IPS-20b (cell line): ENCODE measurements around the gene ARHGAP11B.
"Not testable (repeated sequence)": the region's sequence is repeated elsewhere in the genome, so short reads cannot be mapped to it uniquely, and the experiment has no call there.

Experiments used
- H3K27ac ChIP-seq: one replicate; pipeline ENCODE4 v1.5.1; 2013; ENCODE audit warnings: low read length
- H3K27me3 ChIP-seq: 2 replicates; pipeline ENCODE4 v1.6.1; 2013; ENCODE audit warnings: mild to moderate bottlenecking, low read length, inconsistent platforms; ENCODE audit not compliant: insufficient read depth
- H3K36me3 ChIP-seq: 2 replicates; pipeline ENCODE4 v1.6.1; 2013; ENCODE audit warnings: low read depth, mild to moderate bottlenecking, inconsistent platforms, low read length, moderate library complexity; ENCODE audit not compliant: insufficient read depth
- H3K4me1 ChIP-seq: 2 replicates; pipeline ENCODE4 v1.6.1; 2013; ENCODE audit warnings: mild to moderate bottlenecking, control low read depth, inconsistent platforms, low read length, moderate library complexity; ENCODE audit not compliant: insufficient read depth
- H3K4me3 ChIP-seq: 2 replicates; pipeline ENCODE4 v1.5.1; 2013; ENCODE audit warnings: mild to moderate bottlenecking, low read length, inconsistent platforms
- H3K9ac ChIP-seq: 2 replicates; pipeline ENCODE4 v1.6.1; 2013; ENCODE audit warnings: low read depth, mild to moderate bottlenecking, inconsistent platforms, low read length, moderate library complexity
- H3K9me3 ChIP-seq: 2 replicates; pipeline ENCODE4 v1.6.1; 2013; ENCODE audit warnings: mild to moderate bottlenecking, low read depth, low read length, inconsistent platforms; ENCODE audit not compliant: insufficient read depth

The ARHGAP11B gene

DNA sequence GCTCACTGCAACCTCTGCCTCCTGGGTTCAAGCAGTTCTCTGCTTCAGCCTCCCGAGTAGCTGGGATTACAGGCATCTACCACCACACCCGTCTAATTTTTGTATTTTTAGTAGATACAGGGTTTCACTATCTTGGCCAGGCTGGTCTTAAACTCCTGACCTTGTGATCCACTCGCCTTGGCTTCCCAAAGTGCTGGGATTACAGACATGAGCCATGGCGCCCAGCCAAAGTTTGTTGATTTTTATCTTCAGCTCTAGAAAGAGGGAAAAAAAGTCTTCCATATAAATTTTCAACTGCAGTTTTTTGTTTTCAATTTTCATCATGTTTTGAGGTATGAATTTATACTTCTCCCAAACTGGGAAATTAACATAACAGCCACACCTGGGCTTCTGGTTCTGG is 43.7 kb downstream of the ARHGAP11B start:
- H3K4me1 ChIP-seq, H3K4me3 ChIP-seq, H3K9me3 ChIP-seq, H3K9ac ChIP-seq, H3K27me3 ChIP-seq, H3K27ac ChIP-seq: not testable (repeated sequence)
- H3K36me3 ChIP-seq: peaks cover 56% of the 10 kb centered on the region

DNA sequence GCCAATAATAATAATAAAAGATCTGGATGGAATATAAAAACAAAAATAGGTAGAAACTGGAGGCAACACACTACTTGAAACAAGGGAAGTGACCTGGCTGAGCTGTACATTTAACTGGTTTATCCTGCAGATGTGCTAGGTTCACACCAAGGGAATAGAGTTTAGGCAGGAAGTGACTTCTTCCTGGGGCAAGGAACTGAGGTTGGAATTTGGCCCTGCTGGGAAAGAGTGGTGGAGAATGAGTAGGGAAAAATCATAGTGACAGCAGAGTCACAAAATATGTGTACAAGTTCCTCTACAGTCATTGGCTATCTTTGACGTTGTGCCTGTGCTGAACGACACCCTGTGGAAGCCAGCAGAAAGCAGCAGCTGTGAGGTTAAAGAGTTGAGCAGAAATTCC is 44.1 kb downstream of the ARHGAP11B start:
- H3K9ac ChIP-seq: no peak overlapping the region
- H3K9me3 ChIP-seq: no peaks in the 10 kb centered on the region
- H3K4me1 ChIP-seq: no peaks in the 10 kb centered on the region
- H3K27ac ChIP-seq: no peak overlapping the region
- no peak overlapping the region for H3K4me3 ChIP-seq
- H3K27me3 ChIP-seq: no peaks in the 10 kb centered on the region
- H3K36me3 ChIP-seq: peaks cover 56% of the 10 kb centered on the region

DNA sequence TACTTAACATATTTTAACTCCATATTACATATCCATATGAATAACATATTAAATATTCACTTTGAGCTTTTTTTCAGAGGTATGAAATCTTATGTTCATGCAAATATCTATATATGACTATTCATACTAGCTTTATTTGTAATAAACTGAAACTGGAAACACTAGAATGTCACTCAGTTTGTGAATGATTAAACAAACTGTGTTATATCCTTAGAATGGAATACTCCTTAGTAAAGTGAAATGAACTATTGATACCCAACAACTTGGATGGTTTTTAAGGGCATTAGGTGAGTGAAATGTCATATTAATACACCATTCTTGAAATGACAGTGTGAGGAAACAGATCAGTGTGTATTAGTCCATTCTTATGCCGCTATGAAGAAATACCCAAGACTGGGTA is 45.4 kb downstream of the ARHGAP11B start:
- Histone ChIP-seq H3K27ac (no peak overlapping the region), H3K36me3 (peaks cover 48% of the 10 kb centered on the region)

DNA sequence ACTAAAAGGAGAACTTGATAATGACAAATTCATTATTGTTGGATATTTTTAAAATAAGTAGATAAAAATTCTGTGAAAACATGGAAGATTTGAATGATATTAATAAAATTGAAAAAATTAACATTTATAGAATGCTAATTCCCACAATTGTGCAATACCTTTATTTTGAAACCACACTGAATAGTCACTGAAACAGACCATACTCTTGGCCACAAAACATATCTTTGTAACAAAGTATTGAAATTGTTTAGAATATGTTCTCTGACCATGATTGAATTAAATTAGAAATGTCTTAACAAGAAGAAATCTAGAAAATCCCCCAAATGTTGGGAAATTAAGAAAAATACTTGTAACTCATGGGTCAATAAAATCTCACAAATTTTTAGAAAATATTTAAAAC is 49.2 kb downstream of the ARHGAP11B start:
- Histone ChIP-seq H3K9me3 (no peaks in the 10 kb centered on the region), H3K4me1 (no peaks in the 10 kb centered on the region), H3K27me3 (no peaks in the 10 kb centered on the region), H3K9ac (no peak overlapping the region), H3K4me3 (no peak overlapping the region), H3K36me3 (peaks cover 19% of the 10 kb centered on the region; the same call in 1 of the 2 replicates), H3K27ac (no peak overlapping the region)

More for the DNA sequence above, 45.4 kb downstream of the ARHGAP11B start:
- H3K4me3 ChIP-seq: no peak overlapping the region
- H3K4me1 ChIP-seq: no peaks in the 10 kb centered on the region
- H3K27me3 ChIP-seq: no peaks in the 10 kb centered on the region
- no peaks in the 10 kb centered on the region for H3K9me3 ChIP-seq
- no peak overlapping the region for H3K9ac ChIP-seq

DNA sequence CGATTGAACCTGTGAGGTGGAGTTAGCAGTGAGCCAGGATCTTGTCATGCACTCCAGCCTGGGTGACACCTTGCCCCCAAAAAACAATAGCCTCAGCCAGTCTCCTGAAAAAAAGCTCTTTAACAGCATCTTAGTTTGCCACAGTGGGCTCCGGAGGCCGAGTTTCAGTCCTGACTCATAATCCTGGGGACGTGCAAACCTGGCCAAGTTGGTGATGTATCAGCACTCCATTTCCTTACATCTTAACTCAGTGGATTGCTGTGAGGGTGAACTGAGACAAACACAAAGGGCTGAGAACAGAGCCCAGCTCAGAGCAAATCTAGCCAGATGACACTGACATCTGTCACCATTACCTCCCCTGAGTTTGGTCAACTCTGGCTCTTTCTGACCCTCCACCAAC is 50.0 kb downstream of the ARHGAP11B start:
- peaks cover 12% of the 10 kb centered on the region; the same call in 1 of the 2 replicates for H3K36me3 ChIP-seq
- H3K4me3 ChIP-seq, H3K9ac ChIP-seq, H3K4me1 ChIP-seq, H3K27ac ChIP-seq, H3K27me3 ChIP-seq, H3K9me3 ChIP-seq: not testable (repeated sequence)

DNA sequence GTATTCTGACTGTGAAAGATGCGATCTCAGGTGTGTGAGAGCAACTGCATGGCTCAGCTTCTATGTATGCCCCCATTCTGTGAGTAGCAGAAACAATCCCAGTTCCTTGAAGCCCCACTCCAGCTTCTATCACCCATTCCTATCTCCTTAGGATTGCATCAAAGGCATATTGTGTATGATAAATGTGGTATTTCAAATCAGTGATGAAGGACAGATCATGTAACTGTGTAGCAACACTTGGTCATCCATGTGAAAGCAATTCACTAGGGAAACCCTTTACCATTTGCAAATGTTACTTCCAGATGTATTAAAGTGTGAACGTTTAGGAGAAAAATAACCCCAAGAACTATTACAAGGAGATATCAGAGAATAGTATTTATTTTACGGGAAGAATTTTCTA is 55.1 kb downstream of the ARHGAP11B start:
- H3K4me1 ChIP-seq, H3K27ac ChIP-seq, H3K4me3 ChIP-seq, H3K9ac ChIP-seq, H3K9me3 ChIP-seq, H3K36me3 ChIP-seq, H3K27me3 ChIP-seq: not testable (repeated sequence)

DNA sequence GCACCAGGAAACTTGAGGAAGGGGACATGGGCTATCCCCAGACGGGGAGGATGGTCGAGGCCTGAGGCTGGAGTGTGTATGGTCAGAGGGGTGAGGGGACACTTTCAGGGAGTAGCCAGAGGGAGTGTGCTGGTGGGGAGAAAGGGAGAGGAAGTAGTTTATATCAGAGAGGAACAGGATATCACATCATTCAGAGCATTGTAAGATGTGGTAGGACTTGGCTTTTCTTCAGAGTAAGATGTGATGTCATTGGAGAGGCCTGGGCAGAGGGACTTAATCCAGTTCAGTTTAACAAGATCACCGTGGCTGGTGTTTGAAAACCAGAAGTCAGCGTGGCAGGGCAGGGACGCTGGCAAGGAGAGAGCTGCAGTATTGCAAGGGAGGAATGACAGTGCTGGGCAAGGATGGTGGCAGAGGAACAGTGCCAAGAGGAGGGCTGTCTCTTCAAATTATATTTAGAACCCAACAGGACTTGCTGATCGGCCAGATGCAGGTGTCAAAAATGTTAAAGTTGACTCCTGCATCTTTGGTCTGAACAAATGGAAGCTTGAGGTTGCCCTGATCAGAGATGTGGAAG is 59.9 kb downstream of the ARHGAP11B start:
- not testable (repeated sequence) for H3K27ac ChIP-seq, H3K9me3 ChIP-seq, H3K27me3 ChIP-seq, H3K9ac ChIP-seq, H3K36me3 ChIP-seq, H3K4me3 ChIP-seq, H3K4me1 ChIP-seq

DNA sequence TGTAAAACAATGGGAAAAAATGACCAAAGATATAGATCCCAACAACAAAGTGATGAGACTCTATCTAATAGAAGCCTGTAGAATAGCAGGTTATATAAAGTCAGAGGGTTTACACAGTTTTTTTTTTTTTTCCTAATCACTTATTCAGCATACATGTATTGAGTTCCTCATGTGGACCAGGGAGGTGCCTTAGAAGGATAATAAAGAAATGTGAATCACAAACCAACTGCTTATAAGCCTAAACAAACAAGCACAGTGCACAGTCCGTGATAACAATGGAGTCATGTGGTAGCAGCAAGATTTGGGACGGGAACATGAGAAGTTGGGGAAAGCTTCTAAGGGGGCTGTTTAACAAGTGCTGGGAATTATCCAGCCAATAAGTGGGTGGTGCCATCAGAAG is 60.7 kb downstream of the ARHGAP11B start:
- not testable (repeated sequence) for H3K9me3 ChIP-seq, H3K27me3 ChIP-seq, H3K4me1 ChIP-seq, H3K4me3 ChIP-seq, H3K36me3 ChIP-seq, H3K9ac ChIP-seq, H3K27ac ChIP-seq
